ENCODE measurements around the gene NXNL1. TPM values are rescaled to one million over a fixed set of nuclear protein-coding genes. Genes with fewer than 3 reads are reported as not detected.

NXNL1 gene
- total and polyA plus RNA-seq, 2 of the 13 experiments (the other 11 are each of a cell fraction or from before 2014, with no cell fraction given): not detected

- TF ChIP-seq BCLAF1 (IDR thresholded peaks at IDR 0.05) (no peak), FOXA1 (IDR thresholded peaks at IDR 0.05) (no peak), FOXA1 (CRISPR knock-in tag; IDR thresholded peaks at IDR 0.05) (peak; percentile 92), GLI4 (CRISPR knock-in tag; IDR thresholded peaks at IDR 0.05; ENCODE audit: borderline replicate concordance) (no peak), PHF21A (CRISPR knock-in tag; IDR thresholded peaks at IDR 0.05) (peak; percentile 86), AHDC1 (CRISPR knock-in tag; IDR thresholded peaks at IDR 0.05; ENCODE audit: borderline replicate concordance) (peak; percentile 56; the same call in 1 of the 2 replicates), ZBTB3 (CRISPR knock-in tag; IDR thresholded peaks at IDR 0.05; ENCODE audit: borderline replicate concordance, low read depth) (no peak), ZNF281 (CRISPR knock-in tag; IDR thresholded peaks at IDR 0.05; ENCODE audit: borderline replicate concordance) (peak; percentile 52; the same call in 1 of the 2 replicates), TCF7 (IDR thresholded peaks at IDR 0.05; ENCODE audit: low read depth) (peak; percentile 62; the same call in 1 of the 2 replicates), ZNF574 (CRISPR knock-in tag; IDR thresholded peaks at IDR 0.05) (0 out of 2 replicates have a peak, but pooled peaks have one; percentile 24), ZNF780A (CRISPR knock-in tag; IDR thresholded peaks at IDR 0.05) (no peak)
These were observed 14.9 kb upstream of the NXNL1 start (continued) for GRCh38 chr19:17475541-17476115.

Measured in HepG2 (cell line).